SH-SY5Y (cell line): ENCODE data around the gene HOXC13.

Experiments used
- GATA2 ChIP-seq: IDR thresholded peaks from 2 replicates; pipeline ENCODE4 v1.6.1; 2011; ENCODE audit warnings: mild to moderate bottlenecking, low read depth, low read length
- GATA3 ChIP-seq: IDR thresholded peaks from 2 replicates; pipeline ENCODE4 v1.6.1; 2011; ENCODE audit warnings: low read depth, mild to moderate bottlenecking, low read length, moderate library complexity

GRCh38 chr12:53938326-53939140 is at the start of gene HOXC13:
- TF ChIP-seq GATA2 (no peak), GATA3 (no peak)
